IMR-90 (cell line): ENCODE results near the gene EPHX1. TPM values are rescaled to one million over a fixed set of nuclear protein-coding genes. Genes with fewer than 3 reads are reported as not detected.

Source experiments
- ATAC-seq: fragments of 200-7000 bp; cut with Tn5 transposase; 2 replicates; pipeline ENCODE4 v1.9.1; 2020; ENCODE audit warnings: low read depth, mild to moderate bottlenecking, moderate library complexity
- BruUV-seq: library from RNA; stranded (reverse); fragments of 400-500 nt; replicated peaks from 2 replicates; lab custom pipeline; 2021; lab: Mats Ljungman, UMichigan
- CTCF ChIA-PET: fragments of 300-600 bp; formaldehyde crosslinking; extraction: SDS; loops from one replicate; lab custom pipeline; 2021; ENCODE audit warnings: antibody characterized with exemption; lab: Yijun Ruan, JAX
- POLR2A ChIA-PET: fragments of 300-600 bp; sonication (Branson Sonifier 250); formaldehyde crosslinking; loops from one replicate; lab custom pipeline; 2022; ENCODE audit warnings: antibody characterized with exemption; ENCODE audit not compliant: unreplicated experiment; lab: Charles Lee
- DNase-seq: peaks from one replicate; pipeline ENCODE4 v3.0.0; 2013
- H2AFZ ChIP-seq: replicated peaks from 2 replicates; pipeline ENCODE3; 2013; ENCODE audit warnings: low read length, mild to moderate bottlenecking; ENCODE audit not compliant: poor library complexity
- H2AK5ac ChIP-seq: 2 replicates; pipeline ENCODE4 v1.6.1; 2013; ENCODE audit warnings: low read depth, low read length, inconsistent platforms
- H2AK9ac ChIP-seq: replicated peaks from 2 replicates; pipeline ENCODE3; 2013; ENCODE audit warnings: mild to moderate bottlenecking, low read depth, low read length, moderate library complexity; ENCODE audit not compliant: poor library complexity
- H2BK120ac ChIP-seq: 2 replicates; pipeline ENCODE4 v1.6.1; 2013; ENCODE audit warnings: low read depth, low read length, inconsistent platforms
- H2BK15ac ChIP-seq: 3 replicates; pipeline ENCODE4 v1.6.1; 2013; ENCODE audit warnings: low read depth, low read length, inconsistent platforms
- H2BK20ac ChIP-seq: 2 replicates; pipeline ENCODE4 v1.6.1; 2013; ENCODE audit warnings: low read depth, mild to moderate bottlenecking, inconsistent platforms, low read length, moderate library complexity
- H2BK5ac ChIP-seq: 2 replicates; pipeline ENCODE4 v1.6.1; 2013; ENCODE audit warnings: mild to moderate bottlenecking, low read depth, low read length, inconsistent platforms; ENCODE audit not compliant: poor library complexity, severe bottlenecking
- H3K14ac ChIP-seq: replicated peaks from 2 replicates; pipeline ENCODE4 v1.6.1; 2013; ENCODE audit warnings: low read depth, low read length, inconsistent platforms
- H3K18ac ChIP-seq: 2 replicates; pipeline ENCODE4 v1.6.1; 2013; ENCODE audit warnings: low read depth, low read length, control low read depth
- H3K23ac ChIP-seq: 2 replicates; pipeline ENCODE4 v1.6.1; 2013; ENCODE audit warnings: low read depth, low read length, inconsistent platforms
- H3K27ac ChIP-seq: 2 replicates; pipeline ENCODE4 v1.5.1; 2013; ENCODE audit warnings: mild to moderate bottlenecking, control low read depth, low read length; ENCODE audit not compliant: insufficient read depth
- H3K27me3 ChIP-seq: 2 replicates; pipeline ENCODE4 v1.6.1; 2013; ENCODE audit warnings: low read length; ENCODE audit not compliant: control insufficient read depth, insufficient read depth
- H3K36me3 ChIP-seq: 2 replicates; pipeline ENCODE4 v1.6.1; 2013; ENCODE audit warnings: low read length, mixed read lengths; ENCODE audit not compliant: control insufficient read depth, insufficient read depth
- H3K4ac ChIP-seq: 2 replicates; pipeline ENCODE4 v1.6.1; 2013; ENCODE audit warnings: low read depth, low read length, inconsistent platforms
- H3K4me1 ChIP-seq: 2 replicates; pipeline ENCODE4 v1.6.1; 2013; ENCODE audit warnings: low read length, mixed read lengths; ENCODE audit not compliant: control insufficient read depth, insufficient read depth
- H3K4me2 ChIP-seq: 2 replicates; pipeline ENCODE4 v1.6.1; 2013; ENCODE audit warnings: low read depth, mild to moderate bottlenecking, control low read depth, low read length, moderate library complexity
- H3K4me3 ChIP-seq: 2 replicates; pipeline ENCODE4 v1.5.1; 2013; ENCODE audit warnings: low read depth, mild to moderate bottlenecking, control low read depth, low read length, moderate library complexity; ENCODE audit not compliant: insufficient read depth
- H3K56ac ChIP-seq: 2 replicates; pipeline ENCODE4 v1.6.1; 2013; ENCODE audit warnings: low read length, inconsistent platforms; ENCODE audit not compliant: insufficient read depth; ENCODE audit errors: extremely low read depth
- H3K79me1 ChIP-seq, 2 experiments: 2 replicates each; pipeline ENCODE4 v1.6.1; 2013; ENCODE audit warnings: low read length in 2 of 2, inconsistent platforms in 1 of 2, low read depth in 1 of 2
- H3K9ac ChIP-seq: 2 replicates; pipeline ENCODE4 v1.6.1; 2013; ENCODE audit warnings: low read depth, low read length, control low read depth
- H3K9me1 ChIP-seq: 2 replicates; pipeline ENCODE4 v1.6.1; 2013; ENCODE audit warnings: low read length, inconsistent platforms; ENCODE audit not compliant: insufficient read depth
- H3K9me3 ChIP-seq: 2 replicates; pipeline ENCODE4 v1.6.1; 2013; ENCODE audit warnings: low read length; ENCODE audit not compliant: control insufficient read depth, insufficient read depth
- H4K20me1 ChIP-seq: 2 replicates; pipeline ENCODE4 v1.6.1; 2013; ENCODE audit warnings: low read length, inconsistent platforms; ENCODE audit not compliant: insufficient read depth
- H4K5ac ChIP-seq: 2 replicates; pipeline ENCODE4 v1.6.1; 2013; ENCODE audit warnings: mild to moderate bottlenecking, low read depth, low read length, control low read depth
- H4K8ac ChIP-seq, 2 experiments: 2 replicates each; pipeline ENCODE4 v1.6.1; 2013; ENCODE audit warnings: low read depth in 2 of 2, low read length in 2 of 2, control low read depth in 1 of 2, inconsistent platforms in 1 of 2
- H4K91ac ChIP-seq: 2 replicates; pipeline ENCODE4 v1.6.1; 2013; ENCODE audit warnings: low read depth, low read length, inconsistent platforms; ENCODE audit not compliant: insufficient read depth
- FOS ChIP-seq: fragments of 150-350 bp; IDR thresholded peaks from 2 replicates; pipeline ENCODE4 v1.6.1; 2016; ENCODE audit warnings: low read depth, low read length
- MAFK ChIP-seq: IDR thresholded peaks from 2 replicates; pipeline ENCODE4 v1.6.1; 2012; ENCODE audit warnings: low read depth, low read length, improper control_type of control experiment
- MAZ ChIP-seq: IDR thresholded peaks from 2 replicates; pipeline ENCODE4 v1.6.1; 2012; ENCODE audit warnings: low read depth, mild to moderate bottlenecking, low read length, improper control_type of control experiment, moderate library complexity, borderline replicate concordance
- POLR2A ChIP-seq: IDR thresholded peaks from 2 replicates; pipeline ENCODE4 v1.6.1; 2012; ENCODE audit warnings: mild to moderate bottlenecking, low read depth, low read length
- RCOR1 ChIP-seq: IDR thresholded peaks from 2 replicates; pipeline ENCODE4 v1.6.1; 2012; ENCODE audit warnings: mild to moderate bottlenecking, low read length, improper control_type of control experiment; ENCODE audit not compliant: insufficient replicate concordance
- SMC3 ChIP-seq: fragments of 150-350 bp; IDR thresholded peaks from 2 replicates; pipeline ENCODE4 v1.6.1; 2016; ENCODE audit warnings: low read depth, mild to moderate bottlenecking, antibody characterized with exemption, low read length, moderate library complexity
- USF2 ChIP-seq: fragments of 150-350 bp; IDR thresholded peaks from 2 replicates; pipeline ENCODE4 v1.6.1; 2017; ENCODE audit warnings: mild to moderate bottlenecking, antibody characterized with exemption, low read length, low read depth
- WGBS, 2 experiments: methylation state at CpG; one replicate each; pipeline versions ENCODE4 v1.1.5 to v1.1.7; 2013; ENCODE audit warnings: missing lambda C conversion rate in 2 of 2; ENCODE audit not compliant: insufficient read length in 1 of 2; ENCODE audit errors: extremely low coverage in 2 of 2; 5-methylcytosine and 5-hydroxymethylcytosine counted together
- dilution Hi-C: fragments of 300-500 bp; cut with HindIII; formaldehyde crosslinking; loops from one replicate; pipeline ENCODE4 v1.14.3; 2018; ENCODE audit warnings: low sequenced_read_pairs; ENCODE audit not compliant: unreplicated experiment
- in situ Hi-C: fragments of 300-500 bp; cut with MboI; formaldehyde crosslinking; loops from 3 replicates; pipeline ENCODE4 v1.14.3; 2019; ENCODE audit warnings: low sequenced_read_pairs, inconsistent platforms, mixed read lengths
- intact Hi-C: fragments of 100-400 bp; cut with micrococcal nuclease; formaldehyde crosslinking; loops from 2 replicates; pipeline ENCODE4 v1.10.0; 2022
- polyA plus RNA-seq, 3 experiments: library from polyadenylated mRNA; depleted of rRNA; stranded (reverse); fragments of >200 nt; gene quantifications; 2 replicates each; pipeline ENCODE4 v1.2.3, GENCODE V29; 2012; ENCODE audit warnings: low replicate concordance in 1 of 3
- total RNA-seq: library from RNA; depleted of rRNA; stranded (reverse); fragments of >200 nt; gene quantifications from 2 replicates; pipeline ENCODE4 v1.2.3, GENCODE V29; 2012
- TF ChIP-seq, protein P1 (sequence below): conservative IDR thresholded peaks from 2 replicates; pipeline ENCODE4 v1.5.1; 2012; ENCODE audit warnings: mild to moderate bottlenecking, low read depth, low read length, improper control_type of control experiment

The EPHX1 gene
- total and polyA plus RNA-seq, 2 of the 4 experiments (the other 2 are of a cell fraction): 20.3 to 46.3 TPM

- BruUV-seq: TSS peak; percentile 11
- DNase-seq (peak; percentile 19), ATAC-seq (no peak)
- Histone ChIP-seq H3K27me3 (no peaks in the 10 kb centered on the region), H2AK9ac (no peak overlapping the region), H4K8ac (no peak overlapping the region), H3K14ac (no peak overlapping the region), H2AK5ac (no peak overlapping the region), H3K36me3 (peaks cover 50% of the 10 kb centered on the region), H3K79me1 (peaks cover 0 to 21% of the 10 kb centered on the region in 2 experiments; a peak in 2 of 4 replicates), H3K4me1 (peaks cover 8% of the 10 kb centered on the region), H3K4ac (no peak overlapping the region), H3K9me3 (no peaks in the 10 kb centered on the region), H3K4me3 (no peak overlapping the region), H4K5ac (no peak overlapping the region), H3K9me1 (peaks cover 7% of the 10 kb centered on the region; the same call in 1 of the 2 replicates), H4K20me1 (peaks cover 13% of the 10 kb centered on the region), H3K27ac (no peak overlapping the region), H3K56ac (no peak overlapping the region), H2BK15ac (no peak overlapping the region), H3K23ac (no peak overlapping the region), H2BK20ac (no peak overlapping the region), H3K18ac (no peak overlapping the region), H2BK120ac (no peak overlapping the region), H3K4me2 (no peak overlapping the region), H2AFZ (no peak overlapping the region), H3K9ac (no peak overlapping the region), H4K91ac (no peak overlapping the region), H2BK5ac (no peak overlapping the region)
- dilution Hi-C loops: no loop called here
- in situ Hi-C loops: no loop called here
- TF ChIP-seq USF2 (no peak), RCOR1 (no peak), MAFK (no peak), MAZ (no peak), SMC3 (no peak), FOS (no peak), POLR2A (no peak)
- TF ChIP-seq, protein P1, sequence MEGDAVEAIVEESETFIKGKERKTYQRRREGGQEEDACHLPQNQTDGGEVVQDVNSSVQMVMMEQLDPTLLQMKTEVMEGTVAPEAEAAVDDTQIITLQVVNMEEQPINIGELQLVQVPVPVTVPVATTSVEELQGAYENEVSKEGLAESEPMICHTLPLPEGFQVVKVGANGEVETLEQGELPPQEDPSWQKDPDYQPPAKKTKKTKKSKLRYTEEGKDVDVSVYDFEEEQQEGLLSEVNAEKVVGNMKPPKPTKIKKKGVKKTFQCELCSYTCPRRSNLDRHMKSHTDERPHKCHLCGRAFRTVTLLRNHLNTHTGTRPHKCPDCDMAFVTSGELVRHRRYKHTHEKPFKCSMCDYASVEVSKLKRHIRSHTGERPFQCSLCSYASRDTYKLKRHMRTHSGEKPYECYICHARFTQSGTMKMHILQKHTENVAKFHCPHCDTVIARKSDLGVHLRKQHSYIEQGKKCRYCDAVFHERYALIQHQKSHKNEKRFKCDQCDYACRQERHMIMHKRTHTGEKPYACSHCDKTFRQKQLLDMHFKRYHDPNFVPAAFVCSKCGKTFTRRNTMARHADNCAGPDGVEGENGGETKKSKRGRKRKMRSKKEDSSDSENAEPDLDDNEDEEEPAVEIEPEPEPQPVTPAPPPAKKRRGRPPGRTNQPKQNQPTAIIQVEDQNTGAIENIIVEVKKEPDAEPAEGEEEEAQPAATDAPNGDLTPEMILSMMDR: no peak
- ChIA-PET POLR2A (no interaction called here), CTCF (no interaction called here)
- intact Hi-C loops: no loop called here
- WGBS, 2 experiments: 89% methylated on average over 3 of the region's 7 CpGs; no CpG with 5 or more reads in 1 of the 2 experiments
These were observed 51.0 kb downstream of the EPHX1 start for GRCh38 chr1:225860876-225861441.
